ENCODE data around the gene SLC22A23.

Gene SLC22A23

DNA sequence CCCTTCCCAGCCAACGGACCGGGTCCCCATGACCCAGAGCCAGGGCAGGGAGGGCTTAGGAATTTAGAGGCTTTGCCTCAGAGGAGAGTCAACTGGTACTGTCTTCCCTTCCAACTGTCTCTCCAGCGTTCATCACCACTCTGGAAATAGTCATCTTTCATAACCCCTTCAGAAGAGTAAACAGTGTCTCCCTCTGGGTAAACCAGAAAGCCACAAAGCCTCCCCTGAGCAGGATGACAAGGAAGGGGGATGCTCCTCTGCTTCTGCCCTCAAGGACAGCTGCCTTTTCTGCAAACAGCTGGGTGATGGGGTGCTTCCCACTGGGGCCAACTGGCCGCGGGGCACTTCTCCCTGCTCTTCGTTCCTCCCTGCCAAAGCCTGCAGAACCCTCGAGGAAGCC is 108.0 kb downstream of the SLC22A23 start:
- H3K36me3 ChIP-seq (ENCODE audit: control insufficient read depth in 1 of 2, insufficient read depth in 2 of 2, low read length in 2 of 2): peaks cover 0 to 22% of the 10 kb centered on the region in 2 donors
- no peaks in the 10 kb centered on the region for H3K27me3 ChIP-seq (ENCODE audit: control insufficient read depth in 1 of 2, insufficient read depth in 2 of 2, low read length in 2 of 2)
- H3K9me3 ChIP-seq (ENCODE audit: control insufficient read depth in 1 of 2, low read length in 2 of 2): no peaks in the 10 kb centered on the region
- no peak overlapping the region for H3K27ac ChIP-seq (ENCODE audit: low read depth, low read length)
- H3K4me3 ChIP-seq (ENCODE audit: low read depth in 1 of 2, low read length in 2 of 2): no peak overlapping the region
- H3K9ac ChIP-seq (ENCODE audit: low read depth in 1 of 2, low read length in 2 of 2): no peak overlapping the region
- peaks cover 17 to 21% of the 10 kb centered on the region in 2 donors for H3K4me1 ChIP-seq (ENCODE audit: control insufficient read depth in 1 of 2, insufficient read depth in 2 of 2, low read length in 2 of 2)

DNA sequence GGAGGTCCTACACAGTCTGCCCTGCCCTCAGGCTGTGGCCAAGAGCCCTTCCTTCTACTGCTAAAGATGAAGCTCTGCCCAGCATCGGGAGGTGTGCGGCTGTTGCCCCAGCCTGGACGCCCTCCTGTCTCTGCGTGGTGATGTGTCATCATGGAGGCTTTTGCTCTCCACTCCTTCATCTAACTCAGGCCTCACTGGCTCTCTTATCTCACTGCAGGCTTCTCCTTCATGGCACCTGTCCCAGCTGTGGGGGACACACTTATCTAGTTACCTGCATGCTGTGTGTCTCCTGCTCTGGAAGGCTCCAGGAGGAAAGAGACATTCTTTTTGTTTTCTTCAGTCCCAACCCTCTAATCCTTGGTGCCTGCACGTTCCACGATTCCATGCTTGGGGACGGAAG is 109.0 kb downstream of the SLC22A23 start:
- Histone ChIP-seq H3K4me1 (ENCODE audit: control insufficient read depth in 1 of 2, insufficient read depth in 2 of 2, low read length in 2 of 2) (peaks cover 17 to 21% of the 10 kb centered on the region in 2 donors), H3K27me3 (ENCODE audit: control insufficient read depth in 1 of 2, insufficient read depth in 2 of 2, low read length in 2 of 2) (no peaks in the 10 kb centered on the region), H3K4me3 (ENCODE audit: low read depth in 1 of 2, low read length in 2 of 2) (no peak overlapping the region), H3K27ac (ENCODE audit: low read depth, low read length) (no peak overlapping the region), H3K9ac (ENCODE audit: low read depth in 1 of 2, low read length in 2 of 2) (no peak overlapping the region), H3K36me3 (ENCODE audit: control insufficient read depth in 1 of 2, insufficient read depth in 2 of 2, low read length in 2 of 2) (peaks cover 0 to 22% of the 10 kb centered on the region in 2 donors), H3K9me3 (ENCODE audit: control insufficient read depth in 1 of 2, low read length in 2 of 2) (no peaks in the 10 kb centered on the region)

DNA sequence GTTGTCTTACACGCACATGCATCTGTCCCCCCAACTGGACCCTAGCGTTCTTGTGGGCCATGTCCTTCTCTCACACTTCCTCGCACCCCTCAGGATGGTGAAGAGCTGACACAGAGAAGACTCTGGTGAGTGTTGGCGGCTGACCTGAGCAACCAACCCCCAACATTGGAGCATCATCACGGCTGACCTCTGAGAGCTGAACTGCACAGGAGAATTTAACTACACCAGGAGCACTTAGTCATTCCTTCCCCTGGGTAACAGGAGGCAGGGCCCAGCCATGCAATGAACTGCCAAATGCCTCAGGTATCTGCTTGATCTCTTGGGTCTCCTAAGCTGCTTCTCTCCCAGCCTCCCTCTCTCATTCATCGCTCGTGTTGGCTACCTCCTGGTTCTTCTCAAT is 109.6 kb downstream of the SLC22A23 start:
- Histone ChIP-seq H3K27me3 (ENCODE audit: control insufficient read depth in 1 of 2, insufficient read depth in 2 of 2, low read length in 2 of 2) (no peaks in the 10 kb centered on the region), H3K4me1 (ENCODE audit: control insufficient read depth in 1 of 2, insufficient read depth in 2 of 2, low read length in 2 of 2) (peaks cover 17 to 21% of the 10 kb centered on the region in 2 donors), H3K27ac (ENCODE audit: low read depth, low read length) (no peak overlapping the region), H3K36me3 (ENCODE audit: control insufficient read depth in 1 of 2, insufficient read depth in 2 of 2, low read length in 2 of 2) (peaks cover 0 to 21% of the 10 kb centered on the region in 2 donors), H3K4me3 (ENCODE audit: low read depth in 1 of 2, low read length in 2 of 2) (no peak overlapping the region), H3K9ac (ENCODE audit: low read depth in 1 of 2, low read length in 2 of 2) (no peak overlapping the region), H3K9me3 (ENCODE audit: control insufficient read depth in 1 of 2, low read length in 2 of 2) (no peaks in the 10 kb centered on the region)

DNA sequence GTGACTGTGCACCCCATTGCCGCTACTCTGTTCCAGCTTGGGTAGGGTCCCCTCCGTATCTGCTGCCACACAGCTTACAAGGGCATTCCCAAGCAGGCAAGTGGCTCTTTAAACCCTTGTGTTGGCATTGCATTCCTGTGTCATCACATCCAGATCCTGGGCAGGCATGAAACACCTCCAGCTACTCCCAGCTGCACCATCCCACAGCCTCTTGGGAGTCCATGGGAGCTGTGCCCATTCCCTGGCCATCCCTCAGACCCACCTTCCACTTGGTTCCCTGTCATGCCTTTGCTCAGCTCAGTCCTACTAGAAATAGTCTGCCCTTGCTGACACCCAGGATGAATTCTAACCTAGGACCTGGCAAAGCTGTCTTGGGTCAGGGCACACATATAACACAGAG is 110.4 kb downstream of the SLC22A23 start:
- H3K9me3 ChIP-seq (ENCODE audit: control insufficient read depth in 1 of 2, low read length in 2 of 2): no peaks in the 10 kb centered on the region
- H3K4me3 ChIP-seq (ENCODE audit: low read depth in 1 of 2, low read length in 2 of 2): no peak overlapping the region
- peaks cover 0 to 15% of the 10 kb centered on the region in 2 donors for H3K36me3 ChIP-seq (ENCODE audit: control insufficient read depth in 1 of 2, insufficient read depth in 2 of 2, low read length in 2 of 2)
- no peak overlapping the region for H3K27ac ChIP-seq (ENCODE audit: low read depth, low read length)
- no peak overlapping the region for H3K9ac ChIP-seq (ENCODE audit: low read depth in 1 of 2, low read length in 2 of 2)
- peaks cover 16 to 17% of the 10 kb centered on the region in 2 donors for H3K4me1 ChIP-seq (ENCODE audit: control insufficient read depth in 1 of 2, insufficient read depth in 2 of 2, low read length in 2 of 2)
- H3K27me3 ChIP-seq (ENCODE audit: control insufficient read depth in 1 of 2, insufficient read depth in 2 of 2, low read length in 2 of 2): no peaks in the 10 kb centered on the region

GRCh38 chr6:3345836-3346235 is 111.0 kb downstream of the SLC22A23 start:
- H3K36me3 ChIP-seq (ENCODE audit: control insufficient read depth in 1 of 2, insufficient read depth in 2 of 2, low read length in 2 of 2): peaks cover 0 to 15% of the 10 kb centered on the region in 2 donors
- H3K27me3 ChIP-seq (ENCODE audit: control insufficient read depth in 1 of 2, insufficient read depth in 2 of 2, low read length in 2 of 2): no peaks in the 10 kb centered on the region
- H3K4me1 ChIP-seq (ENCODE audit: control insufficient read depth in 1 of 2, insufficient read depth in 2 of 2, low read length in 2 of 2): peaks cover 14 to 17% of the 10 kb centered on the region in 2 donors
- H3K9me3 ChIP-seq (ENCODE audit: control insufficient read depth in 1 of 2, low read length in 2 of 2): no peaks in the 10 kb centered on the region
- H3K4me3 ChIP-seq (ENCODE audit: low read depth in 1 of 2, low read length in 2 of 2): no peak overlapping the region
- H3K9ac ChIP-seq (ENCODE audit: low read depth in 1 of 2, low read length in 2 of 2): no peak overlapping the region
- no peak overlapping the region for H3K27ac ChIP-seq (ENCODE audit: low read depth, low read length)

- Histone ChIP-seq H3K9me3 (ENCODE audit: control insufficient read depth in 1 of 2, low read length in 2 of 2) (no peaks in the 10 kb centered on the region), H3K9ac (ENCODE audit: low read depth in 1 of 2, low read length in 2 of 2) (no peak overlapping the region), H3K27me3 (ENCODE audit: control insufficient read depth in 1 of 2, insufficient read depth in 2 of 2, low read length in 2 of 2) (no peaks in the 10 kb centered on the region), H3K27ac (ENCODE audit: low read depth, low read length) (no peak overlapping the region), H3K4me1 (ENCODE audit: control insufficient read depth in 1 of 2, insufficient read depth in 2 of 2, low read length in 2 of 2) (no peaks in the 10 kb centered on the region), H3K36me3 (ENCODE audit: control insufficient read depth in 1 of 2, insufficient read depth in 2 of 2, low read length in 2 of 2) (peaks cover 0 to 9% of the 10 kb centered on the region in 2 donors), H3K4me3 (ENCODE audit: low read depth in 1 of 2, low read length in 2 of 2) (no peak overlapping the region)
Measured at GRCh38 chr6:3343089-3343883, 113.6 kb downstream of the SLC22A23 start.

GRCh38 chr6:3341467-3341866 is 115.4 kb downstream of the SLC22A23 start:
- H3K36me3 ChIP-seq (ENCODE audit: control insufficient read depth in 1 of 2, insufficient read depth in 2 of 2, low read length in 2 of 2): no peaks in the 10 kb centered on the region
- H3K27me3 ChIP-seq (ENCODE audit: control insufficient read depth in 1 of 2, insufficient read depth in 2 of 2, low read length in 2 of 2): no peaks in the 10 kb centered on the region
- H3K4me1 ChIP-seq (ENCODE audit: control insufficient read depth in 1 of 2, insufficient read depth in 2 of 2, low read length in 2 of 2): peaks cover 0 to 9% of the 10 kb centered on the region in 2 donors
- H3K9me3 ChIP-seq (ENCODE audit: control insufficient read depth in 1 of 2, low read length in 2 of 2): no peaks in the 10 kb centered on the region
- H3K27ac ChIP-seq (ENCODE audit: low read depth, low read length): no peak overlapping the region
- H3K4me3 ChIP-seq (ENCODE audit: low read depth in 1 of 2, low read length in 2 of 2): no peak overlapping the region
- H3K9ac ChIP-seq (ENCODE audit: low read depth in 1 of 2, low read length in 2 of 2): no peak overlapping the region

DNA sequence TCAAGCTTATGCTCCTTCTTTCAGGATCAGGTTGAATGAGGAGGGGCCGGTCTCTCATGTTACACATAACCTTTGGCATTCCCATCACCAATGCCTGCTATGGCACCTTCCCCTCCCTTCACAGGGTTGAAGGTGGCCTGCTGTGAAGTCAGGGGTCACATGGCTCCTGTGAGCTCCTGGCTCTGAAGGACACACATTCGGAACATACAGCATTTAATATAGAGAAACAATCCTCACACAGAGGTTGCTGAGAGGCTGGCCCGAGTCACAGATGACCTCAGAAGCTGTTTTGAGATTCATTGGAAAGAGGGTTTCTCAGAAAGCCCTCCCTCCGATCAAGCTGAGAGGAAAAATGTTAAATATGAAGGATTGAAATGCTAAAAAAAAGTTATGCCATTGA is 116.0 kb downstream of the SLC22A23 start:
- Histone ChIP-seq H3K27ac (ENCODE audit: low read depth, low read length) (no peak overlapping the region), H3K9ac (ENCODE audit: low read depth in 1 of 2, low read length in 2 of 2) (no peak overlapping the region), H3K4me1 (ENCODE audit: control insufficient read depth in 1 of 2, insufficient read depth in 2 of 2, low read length in 2 of 2) (peaks cover 0 to 9% of the 10 kb centered on the region in 2 donors), H3K9me3 (ENCODE audit: control insufficient read depth in 1 of 2, low read length in 2 of 2) (no peaks in the 10 kb centered on the region), H3K4me3 (ENCODE audit: low read depth in 1 of 2, low read length in 2 of 2) (no peak overlapping the region), H3K27me3 (ENCODE audit: control insufficient read depth in 1 of 2, insufficient read depth in 2 of 2, low read length in 2 of 2) (no peaks in the 10 kb centered on the region), H3K36me3 (ENCODE audit: control insufficient read depth in 1 of 2, insufficient read depth in 2 of 2, low read length in 2 of 2) (no peaks in the 10 kb centered on the region)

DNA sequence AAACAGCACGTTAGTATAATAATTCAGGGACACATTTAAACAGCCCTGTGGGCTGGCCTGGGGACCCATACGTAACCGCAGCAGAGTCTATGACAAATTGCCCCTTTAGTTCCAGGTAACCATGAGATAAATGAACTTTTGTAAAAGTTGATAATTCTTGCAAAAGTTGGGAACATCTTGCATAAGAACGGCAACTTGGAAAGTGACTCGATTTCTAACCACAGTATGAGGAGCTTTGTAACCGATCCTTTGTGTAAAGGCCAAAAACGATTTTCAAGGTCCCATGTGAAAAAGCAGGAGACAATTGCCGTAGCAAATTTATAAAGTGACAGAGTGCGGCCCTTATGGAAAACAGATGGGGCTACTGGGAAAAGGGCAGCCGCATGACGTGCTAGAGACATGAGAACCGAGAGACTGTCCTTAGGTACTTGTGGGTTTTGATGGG is 116.5 kb downstream of the SLC22A23 start:
- H3K9ac ChIP-seq (ENCODE audit: low read depth in 1 of 2, low read length in 2 of 2): no peak overlapping the region
- no peak overlapping the region for H3K4me3 ChIP-seq (ENCODE audit: low read depth in 1 of 2, low read length in 2 of 2)
- H3K4me1 ChIP-seq (ENCODE audit: control insufficient read depth in 1 of 2, insufficient read depth in 2 of 2, low read length in 2 of 2): peaks cover 0 to 9% of the 10 kb centered on the region in 2 donors
- no peaks in the 10 kb centered on the region for H3K9me3 ChIP-seq (ENCODE audit: control insufficient read depth in 1 of 2, low read length in 2 of 2)
- H3K36me3 ChIP-seq (ENCODE audit: control insufficient read depth in 1 of 2, insufficient read depth in 2 of 2, low read length in 2 of 2): no peaks in the 10 kb centered on the region
- H3K27ac ChIP-seq (ENCODE audit: low read depth, low read length): no peak overlapping the region
- no peaks in the 10 kb centered on the region for H3K27me3 ChIP-seq (ENCODE audit: control insufficient read depth in 1 of 2, insufficient read depth in 2 of 2, low read length in 2 of 2)

- Histone ChIP-seq H3K9ac (ENCODE audit: low read depth in 1 of 2, low read length in 2 of 2) (no peak overlapping the region), H3K27ac (ENCODE audit: low read depth, low read length) (no peak overlapping the region), H3K4me3 (ENCODE audit: low read depth in 1 of 2, low read length in 2 of 2) (no peak overlapping the region), H3K27me3 (ENCODE audit: control insufficient read depth in 1 of 2, insufficient read depth in 2 of 2, low read length in 2 of 2) (no peaks in the 10 kb centered on the region), H3K4me1 (ENCODE audit: control insufficient read depth in 1 of 2, insufficient read depth in 2 of 2, low read length in 2 of 2) (peaks cover 6 to 15% of the 10 kb centered on the region in 2 donors), H3K9me3 (ENCODE audit: control insufficient read depth in 1 of 2, low read length in 2 of 2) (no peaks in the 10 kb centered on the region), H3K36me3 (ENCODE audit: control insufficient read depth in 1 of 2, insufficient read depth in 2 of 2, low read length in 2 of 2) (no peaks in the 10 kb centered on the region)
Measured at GRCh38 chr6:3339811-3340210, 117.0 kb downstream of the SLC22A23 start.
